Fibroblast of mammary gland (primary cell): ENCODE results near the gene ZNF511.

Experiments
- DNase-seq: peaks from one replicate; pipeline ENCODE4 v3.0.0-alpha.2; 2010; ENCODE audit warnings: low read depth
- H3K4me3 ChIP-seq: 2 replicates; pipeline ENCODE4 v1.5.1; 2011; ENCODE audit warnings: low read depth, mild to moderate bottlenecking, low read length, moderate library complexity; ENCODE audit not compliant: control insufficient read depth
- TF ChIP-seq, protein P1 (sequence below): conservative IDR thresholded peaks from 2 replicates; pipeline ENCODE4 v1.5.1; 2011; ENCODE audit warnings: low read depth, low read length, inconsistent platforms; ENCODE audit not compliant: control insufficient read depth, insufficient read depth

Gene ZNF511, protein sequence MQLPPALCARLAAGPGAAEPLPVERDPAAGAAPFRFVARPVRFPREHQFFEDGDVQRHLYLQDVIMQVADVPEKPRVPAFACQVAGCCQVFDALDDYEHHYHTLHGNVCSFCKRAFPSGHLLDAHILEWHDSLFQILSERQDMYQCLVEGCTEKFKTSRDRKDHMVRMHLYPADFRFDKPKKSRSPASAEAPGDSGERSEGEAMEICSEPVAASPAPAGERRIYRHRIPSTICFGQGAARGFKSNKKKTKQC

DNA sequence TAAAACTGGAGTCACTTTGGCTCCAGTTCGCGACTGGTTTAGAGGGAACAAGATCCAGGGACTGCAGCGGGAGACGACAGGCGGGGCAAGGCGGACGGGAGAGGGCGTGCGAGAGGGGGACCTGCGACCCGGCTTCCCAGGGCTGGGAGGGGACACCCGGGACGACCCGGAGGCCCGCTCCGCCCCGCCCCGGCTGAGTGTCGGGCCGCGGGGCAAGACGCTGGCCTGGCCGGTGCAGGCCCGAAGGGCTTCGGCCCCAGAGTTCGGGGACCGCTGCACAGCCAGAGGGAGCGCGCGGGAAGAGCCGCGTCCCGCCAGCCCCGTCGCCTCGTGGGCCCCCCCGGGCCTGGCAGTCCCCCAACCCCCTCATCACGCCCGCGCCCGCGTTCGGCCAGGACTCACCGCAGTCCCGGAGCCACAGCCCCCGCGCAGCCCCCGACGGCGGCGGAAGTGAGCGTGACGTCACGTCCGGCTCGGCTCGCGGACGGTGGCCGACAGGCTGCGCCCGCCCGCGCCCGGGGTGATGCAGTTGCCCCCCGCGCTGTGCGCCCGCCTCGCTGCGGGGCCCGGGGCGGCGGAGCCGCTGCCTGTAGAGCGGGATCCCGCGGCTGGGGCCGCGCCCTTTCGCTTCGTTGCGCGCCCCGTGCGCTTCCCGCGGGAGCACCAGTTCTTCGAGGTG is at the start of gene ZNF511, which contains the start of gene TUBGCP2:
ZNF511 (plus strand) TSS at position 494 of the 679 bp plus-strand sequence; CDS start at position 524, 30 bp downstream.
TUBGCP2 (minus strand) TSS at position 452 of the 679 bp plus-strand sequence. CDS start 5,931 bp downstream, outside the sequence.
- peak within 1 kb of the TSS; percentile 85 for H3K4me3 ChIP-seq
- DNase-seq: peak; percentile 76
- TF ChIP-seq, protein P1, sequence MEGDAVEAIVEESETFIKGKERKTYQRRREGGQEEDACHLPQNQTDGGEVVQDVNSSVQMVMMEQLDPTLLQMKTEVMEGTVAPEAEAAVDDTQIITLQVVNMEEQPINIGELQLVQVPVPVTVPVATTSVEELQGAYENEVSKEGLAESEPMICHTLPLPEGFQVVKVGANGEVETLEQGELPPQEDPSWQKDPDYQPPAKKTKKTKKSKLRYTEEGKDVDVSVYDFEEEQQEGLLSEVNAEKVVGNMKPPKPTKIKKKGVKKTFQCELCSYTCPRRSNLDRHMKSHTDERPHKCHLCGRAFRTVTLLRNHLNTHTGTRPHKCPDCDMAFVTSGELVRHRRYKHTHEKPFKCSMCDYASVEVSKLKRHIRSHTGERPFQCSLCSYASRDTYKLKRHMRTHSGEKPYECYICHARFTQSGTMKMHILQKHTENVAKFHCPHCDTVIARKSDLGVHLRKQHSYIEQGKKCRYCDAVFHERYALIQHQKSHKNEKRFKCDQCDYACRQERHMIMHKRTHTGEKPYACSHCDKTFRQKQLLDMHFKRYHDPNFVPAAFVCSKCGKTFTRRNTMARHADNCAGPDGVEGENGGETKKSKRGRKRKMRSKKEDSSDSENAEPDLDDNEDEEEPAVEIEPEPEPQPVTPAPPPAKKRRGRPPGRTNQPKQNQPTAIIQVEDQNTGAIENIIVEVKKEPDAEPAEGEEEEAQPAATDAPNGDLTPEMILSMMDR: no peak

DNA sequence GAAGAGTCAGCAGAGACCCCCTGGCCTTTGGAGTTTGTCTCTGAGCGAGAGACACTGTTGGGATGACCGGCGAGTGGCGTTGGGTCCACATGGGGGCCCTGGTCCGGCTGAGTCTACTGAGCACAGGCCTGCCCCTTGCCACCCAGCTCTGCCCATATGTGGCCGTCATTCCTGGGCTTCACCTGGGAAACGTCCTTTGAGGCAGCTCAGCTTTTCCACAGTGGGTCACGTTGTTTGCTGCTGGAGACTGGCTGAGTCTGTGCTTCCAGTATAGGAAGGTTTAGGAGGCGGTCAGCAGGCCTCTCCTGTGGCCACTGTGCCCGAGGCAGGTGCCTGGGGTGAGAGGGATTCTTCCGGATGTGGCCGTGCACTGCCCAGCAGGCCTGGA is 49.1 kb upstream of the ZNF511 start:
- DNase-seq: no peak
- H3K4me3 ChIP-seq: no peak overlapping the region
- TF ChIP-seq, protein P1: no peak

DNA sequence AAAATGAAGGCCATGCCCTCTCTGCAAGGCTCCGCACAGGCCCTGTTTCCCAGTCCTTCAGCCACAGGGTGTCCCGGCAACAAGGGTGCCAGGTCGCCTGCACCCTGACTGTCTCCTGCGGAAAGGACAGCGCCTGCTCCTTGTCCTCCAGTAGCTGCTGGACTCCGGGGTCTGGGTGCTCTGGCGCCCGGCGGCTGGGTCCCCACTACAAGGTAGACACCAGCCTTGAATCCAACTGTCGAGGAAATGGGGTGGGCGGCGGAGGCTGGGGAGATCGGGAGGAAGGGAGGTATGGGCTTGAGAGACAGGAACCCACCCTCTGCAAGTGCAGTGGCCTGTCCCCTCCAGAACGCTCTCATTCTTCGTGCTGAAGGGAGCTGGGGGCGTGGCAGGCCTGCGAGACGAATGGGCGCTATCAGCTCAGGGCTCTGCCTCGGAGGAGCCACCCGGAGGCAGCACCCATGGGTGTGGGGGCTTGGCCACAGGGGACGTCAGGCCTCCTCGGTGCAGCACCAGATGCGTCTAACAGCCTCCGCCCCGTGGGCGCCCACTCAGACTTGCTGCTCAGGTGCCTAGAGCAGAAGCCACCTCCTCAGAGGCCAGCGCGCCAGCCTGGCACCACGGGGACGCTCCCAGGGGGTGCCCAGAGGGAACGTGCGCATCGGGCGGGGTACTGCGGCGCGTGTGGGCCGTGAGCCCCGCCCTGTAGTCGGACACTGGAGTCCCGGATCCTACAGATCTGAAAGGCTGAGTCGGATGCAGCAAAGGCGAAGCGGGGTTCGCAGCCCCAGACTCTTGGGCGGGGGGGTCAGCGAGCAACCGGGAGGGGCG is 47.6 kb upstream of the ZNF511 start:
- H3K4me3 ChIP-seq: peak overlapping the region; percentile 41
- TF ChIP-seq, protein P1: no peak
- DNase-seq: peak; percentile 19

DNA sequence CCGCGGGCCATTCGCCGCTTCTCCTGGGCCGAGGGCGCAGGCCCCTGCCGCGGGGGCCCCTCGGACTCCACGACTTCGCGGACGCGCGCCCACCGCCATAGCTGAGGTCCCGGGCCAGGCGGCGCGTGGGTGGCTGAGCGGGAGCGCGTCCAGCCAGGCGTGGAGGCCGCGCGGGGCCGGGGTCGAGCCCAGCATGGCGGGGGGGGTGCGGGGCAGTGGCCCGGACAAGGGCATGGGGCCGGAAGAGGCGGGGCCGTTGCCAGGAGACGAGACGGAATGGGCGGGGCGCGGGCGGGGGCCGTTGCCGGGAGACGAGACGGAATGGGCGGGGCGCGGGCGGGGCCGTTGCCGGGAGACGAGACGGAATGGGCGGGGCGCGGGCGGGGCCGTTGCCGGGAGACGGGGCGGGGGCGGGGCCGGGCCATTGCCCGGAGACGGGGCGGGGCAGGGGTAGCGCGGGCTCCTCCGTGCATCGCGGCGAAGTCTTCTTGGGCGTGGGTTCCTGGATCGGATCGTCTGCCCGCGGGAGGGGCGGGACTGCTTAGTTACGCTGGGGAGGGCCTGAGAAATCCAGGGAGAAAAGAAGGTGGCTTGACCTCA is 46.9 kb upstream of the ZNF511 start:
- H3K4me3 ChIP-seq: peak overlapping the region; percentile 41
- TF ChIP-seq, protein P1: no peak
- peak; percentile 49 for DNase-seq

DNA sequence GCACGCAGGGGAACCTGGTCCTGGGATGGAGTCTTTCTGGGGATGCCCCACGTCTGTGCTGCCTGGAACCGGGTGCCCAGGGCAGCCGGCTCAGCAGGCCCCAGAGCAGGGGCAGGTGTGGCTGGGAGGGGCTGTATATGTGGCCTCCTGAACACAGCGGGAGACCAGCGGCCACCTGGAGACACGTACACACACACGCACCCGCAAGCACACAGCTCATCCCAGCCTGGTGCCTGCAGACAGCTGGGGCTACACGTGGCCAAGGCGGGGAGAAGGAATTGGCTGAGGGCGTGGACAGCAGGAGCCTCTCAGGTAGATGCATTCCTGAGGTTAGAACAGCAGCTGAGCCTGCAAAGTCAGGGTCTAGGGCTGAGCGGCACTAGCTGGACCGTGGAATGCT is 46.0 kb upstream of the ZNF511 start:
- TF ChIP-seq, protein P1: no peak
- no peak overlapping the region for H3K4me3 ChIP-seq
- DNase-seq: no peak

DNA sequence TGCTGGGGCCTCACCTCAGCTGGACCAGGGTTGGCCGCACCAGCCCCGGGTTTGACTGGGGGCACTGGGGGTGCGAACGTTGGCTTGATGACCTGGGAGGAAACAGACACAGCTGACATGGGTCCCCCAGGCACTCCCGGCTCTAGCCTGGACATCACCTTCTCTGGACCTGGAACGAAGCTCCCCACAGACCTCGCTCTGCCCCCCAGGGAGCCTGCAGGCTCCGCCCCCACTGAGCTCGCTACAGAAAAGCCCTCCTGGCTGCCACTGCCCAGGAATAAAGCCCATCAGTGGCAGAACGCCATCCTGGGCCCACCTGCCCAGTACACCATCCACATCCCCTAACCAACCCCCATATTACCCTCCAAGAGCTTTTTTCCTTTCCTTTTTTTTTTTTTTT is 45.0 kb upstream of the ZNF511 start:
- H3K4me3 ChIP-seq: no peak overlapping the region
- TF ChIP-seq, protein P1: no peak

More for the DNA sequence above, 45.0 kb upstream of the ZNF511 start:
- DNase-seq: no peak
